ENCODE measurements around the gene NOXRED1. TPM values are rescaled to one million over a fixed set of nuclear protein-coding genes. Genes with fewer than 3 reads are reported as not detected.

The NOXRED1 gene, protein sequence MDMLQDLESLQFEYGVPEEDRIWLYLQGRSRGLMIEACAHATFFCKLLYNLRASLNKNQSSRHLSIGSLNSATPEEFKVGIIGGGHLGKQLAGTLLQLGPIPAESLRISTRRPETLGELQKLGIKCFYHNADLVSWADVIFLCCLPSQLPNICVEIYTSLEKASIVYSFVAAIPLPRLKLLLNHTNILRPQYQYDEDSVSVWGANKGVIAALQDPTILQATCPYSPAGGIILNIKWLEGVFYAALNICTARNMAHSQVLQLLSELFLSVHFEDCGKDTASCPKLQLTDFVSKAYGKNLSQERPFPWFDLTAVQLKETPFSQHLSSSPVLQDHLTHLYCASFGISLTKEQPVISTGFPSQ
- total RNA-seq, result under 1 TPM; 0.47 to 0.87 TPM

DNA sequence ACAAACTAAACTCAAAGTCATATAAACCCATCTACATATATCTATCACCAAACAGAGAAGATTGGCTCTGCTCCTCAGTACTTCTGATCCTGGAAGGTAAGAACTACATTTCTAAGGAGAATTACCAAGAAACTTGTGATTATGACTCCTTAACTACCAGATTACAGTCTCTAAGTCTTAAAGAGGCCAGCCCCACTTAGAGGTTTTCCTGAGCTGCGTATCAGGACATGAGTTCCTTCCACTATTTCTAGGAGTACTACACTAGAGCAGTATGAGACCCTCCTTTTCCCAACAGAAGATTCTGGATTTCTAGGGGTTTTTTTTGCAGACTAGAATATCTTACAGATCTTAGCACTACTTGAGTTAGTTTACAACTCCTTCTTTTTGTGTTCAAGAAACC is at the start of gene NOXRED1:
TSS of gene NOXRED1 (minus strand) at position 101 of the 400 bp plus-strand sequence. CDS start 634 bp downstream, outside the sequence.
- H3K36me3 Mint-ChIP-seq, result peaks cover 62 to 63% of the 10 kb centered on the region in 2 donors
- H3K9me3 Mint-ChIP-seq, result peaks cover 8 to 10% of the 10 kb centered on the region in 2 donors
- peak within 1 kb of the TSS in 1 of 2 donors; percentile 22 for H3K27ac Mint-ChIP-seq
- DNase-seq (ENCODE audit: low spot score in 2 of 2) (no peak), ATAC-seq (no peak)

DNA sequence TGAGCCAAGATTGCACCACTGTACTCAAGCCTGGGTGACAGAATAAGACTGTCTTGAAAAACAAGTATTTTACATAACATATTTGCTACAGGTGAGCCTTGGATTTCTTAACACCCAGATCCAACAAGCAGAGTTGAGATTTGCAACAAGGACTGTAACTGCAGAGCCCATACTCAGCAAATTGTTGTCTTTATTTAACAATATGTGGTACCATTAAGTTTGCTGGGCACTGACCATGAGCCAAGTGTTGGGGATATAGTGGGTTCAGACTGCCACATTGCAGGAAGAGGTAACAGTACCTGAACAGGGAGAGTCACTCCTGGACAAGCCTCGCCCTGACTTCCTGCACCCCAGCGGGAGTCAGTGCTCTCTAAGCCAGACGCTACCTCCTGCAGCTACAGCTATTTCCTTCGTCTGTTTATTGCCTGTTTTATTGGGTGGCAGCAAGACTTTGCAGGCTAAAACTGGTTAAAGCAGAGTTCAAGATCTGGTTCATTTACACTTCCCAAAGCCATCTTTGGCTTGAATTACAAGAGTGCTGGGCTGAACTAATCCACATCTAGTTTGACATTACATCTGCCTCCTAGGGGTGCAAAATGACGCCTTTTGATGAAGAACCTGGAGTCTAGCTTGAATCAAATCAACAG is 47.0 kb upstream of the NOXRED1 start:
- no peak for ATAC-seq
- Mint-ChIP-seq H3K9me3 (no peaks in the 10 kb centered on the region), H3K27ac (no peak overlapping the region), H3K36me3 (peaks cover 2 to 13% of the 10 kb centered on the region in 2 donors)
- no peak for DNase-seq (ENCODE audit: low spot score in 2 of 2)

DNA sequence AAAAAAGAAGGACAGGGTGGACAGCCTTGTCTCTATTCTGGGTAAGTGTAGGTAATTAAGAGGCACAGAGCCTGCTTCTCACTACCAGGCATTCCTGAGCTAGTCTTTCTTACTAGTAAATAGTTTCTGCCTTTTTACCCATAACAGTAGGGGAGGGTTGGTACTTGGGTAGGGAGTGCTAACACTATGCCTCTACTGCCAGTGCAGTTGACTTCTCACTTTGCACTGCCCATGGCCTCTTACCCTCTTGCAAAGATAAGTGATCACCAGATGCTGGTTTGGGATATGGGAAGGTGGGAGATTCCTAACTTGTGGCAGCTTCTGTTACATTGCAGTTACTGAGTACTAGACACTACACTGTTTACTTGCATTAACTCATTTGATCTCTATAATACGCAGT is 46.2 kb upstream of the NOXRED1 start:
- peaks cover 6 to 21% of the 10 kb centered on the region in 2 donors for H3K36me3 Mint-ChIP-seq
- DNase-seq (ENCODE audit: low spot score in 2 of 2), result no peak
- ATAC-seq, result no peak
- no peak overlapping the region for H3K27ac Mint-ChIP-seq
- no peaks in the 10 kb centered on the region for H3K9me3 Mint-ChIP-seq

DNA sequence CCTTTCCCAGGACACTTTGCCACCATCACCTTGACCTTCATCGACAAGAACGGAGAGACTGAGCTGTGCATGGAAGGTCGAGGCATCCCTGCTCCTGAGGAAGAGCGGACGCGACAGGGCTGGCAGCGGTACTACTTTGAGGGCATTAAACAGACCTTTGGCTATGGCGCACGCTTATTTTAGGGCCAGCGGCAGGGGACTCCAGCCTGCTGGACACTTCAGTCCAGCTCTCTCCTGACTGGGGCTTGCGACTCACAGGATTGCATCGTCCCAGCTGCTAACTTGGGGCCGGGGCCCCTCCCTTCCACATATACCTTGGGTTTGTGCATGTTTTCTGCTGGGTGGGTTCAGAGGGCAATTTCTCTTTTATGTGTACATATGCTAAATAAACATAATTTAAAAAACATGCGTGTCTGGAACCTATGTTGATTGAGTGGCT is 45.8 kb upstream of the NOXRED1 start:
- DNase-seq (ENCODE audit: low spot score in 2 of 2) (no peak), ATAC-seq (no peak)
- H3K9me3 Mint-ChIP-seq, result no peaks in the 10 kb centered on the region
- H3K27ac Mint-ChIP-seq, result no peak overlapping the region
- H3K36me3 Mint-ChIP-seq, result peaks cover 6 to 21% of the 10 kb centered on the region in 2 donors

DNA sequence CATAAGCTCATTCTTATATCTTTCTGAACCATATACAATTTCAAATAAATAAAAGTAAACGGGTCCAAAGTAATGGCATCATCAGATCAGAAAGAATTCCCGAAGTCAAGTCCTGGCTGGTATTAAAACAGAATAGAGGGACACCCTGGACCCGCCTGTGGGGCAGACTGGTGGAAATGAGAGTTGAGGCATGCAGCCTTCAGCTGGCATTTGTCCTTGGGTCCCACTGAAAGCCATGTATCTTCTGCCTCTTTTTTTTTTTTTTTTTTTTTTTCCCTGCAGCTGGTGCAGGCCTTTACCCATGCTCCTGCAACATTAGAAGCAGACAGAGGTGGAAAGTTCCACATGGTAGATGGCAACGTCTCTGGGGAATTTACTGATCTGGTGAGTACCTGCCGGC is 44.5 kb upstream of the NOXRED1 start:
- H3K9me3 Mint-ChIP-seq, result no peaks in the 10 kb centered on the region
- ATAC-seq, result no peak
- H3K36me3 Mint-ChIP-seq, result peaks cover 8 to 27% of the 10 kb centered on the region in 2 donors
- no peak overlapping the region for H3K27ac Mint-ChIP-seq
- DNase-seq (ENCODE audit: low spot score in 2 of 2), result no peak

DNA sequence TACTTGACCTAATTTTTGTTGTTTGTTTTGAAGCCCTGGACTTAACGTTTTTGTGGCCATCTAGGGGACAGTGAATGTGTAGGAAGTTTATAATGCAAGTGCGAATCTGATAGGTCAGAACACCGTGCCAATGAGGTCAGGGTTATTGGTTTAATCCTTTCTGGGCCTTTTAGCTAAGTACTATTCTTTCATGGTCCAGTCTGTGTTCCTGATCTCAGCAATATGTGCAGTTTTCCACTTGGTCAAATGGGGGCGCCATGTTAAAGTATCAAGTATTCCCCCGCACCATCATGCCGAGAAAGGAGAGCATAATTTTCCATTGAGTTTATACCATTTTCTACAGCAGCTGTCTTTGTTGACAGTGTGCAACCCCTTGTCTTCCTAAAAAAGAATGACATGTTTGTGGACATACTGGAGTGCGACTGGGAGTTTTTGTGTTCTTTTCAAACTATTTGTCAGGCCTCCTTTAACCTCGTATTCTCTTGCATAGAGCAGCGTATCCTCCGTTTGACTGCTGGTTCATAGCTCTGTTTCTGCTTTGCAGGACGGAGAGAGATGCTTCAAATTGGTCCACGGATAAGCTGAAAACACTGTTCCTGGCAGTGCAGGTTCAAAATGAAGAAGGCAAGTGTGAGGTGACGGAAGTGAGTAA is 35.9 kb upstream of the NOXRED1 start:
- DNase-seq (ENCODE audit: low spot score in 2 of 2) (peak in 1 of 2 donors; percentile 79), ATAC-seq (no peak)
- Mint-ChIP-seq H3K36me3 (peaks cover 49 to 52% of the 10 kb centered on the region in 2 donors), H3K27ac (peak overlapping the region; percentile 93 to 100), H3K9me3 (no peaks in the 10 kb centered on the region)

DNA sequence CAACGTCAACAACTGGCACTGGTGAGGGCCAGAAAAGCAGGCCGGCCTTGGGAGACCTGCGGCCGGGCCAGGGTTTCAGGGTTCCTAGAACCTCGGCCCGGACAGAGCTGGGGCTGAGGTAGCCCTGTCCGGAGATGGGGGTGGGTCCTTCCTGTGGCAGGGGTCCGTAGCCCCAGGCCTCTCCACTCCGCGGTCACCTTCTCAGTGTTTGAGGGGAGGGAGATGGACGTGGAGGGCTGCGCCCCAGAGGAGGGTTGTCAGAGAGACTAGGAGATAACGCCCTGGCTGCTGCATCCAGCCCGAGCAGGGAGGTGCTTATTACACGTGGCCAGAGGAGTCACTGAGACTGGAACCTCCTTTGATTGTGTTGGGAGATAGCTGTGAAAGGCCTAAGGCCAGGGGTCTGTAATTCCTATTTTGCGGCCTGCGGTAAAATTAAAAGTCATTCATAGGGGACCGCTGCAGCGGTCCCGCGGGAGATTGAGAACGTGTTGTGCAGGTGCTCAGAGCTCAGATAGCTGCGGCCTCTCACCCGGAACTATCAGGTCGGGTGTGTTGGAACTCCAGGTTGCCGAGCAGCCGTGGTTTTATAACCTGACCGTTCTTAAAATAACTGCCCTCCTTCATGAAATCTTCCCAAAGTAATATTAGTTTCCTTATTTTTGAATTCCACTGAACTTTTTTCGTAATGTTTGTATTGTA is 35.1 kb upstream of the NOXRED1 start:
- ATAC-seq (peak; percentile 21 to 30), DNase-seq (ENCODE audit: low spot score in 2 of 2) (peak in 1 of 2 donors; percentile 40)
- Mint-ChIP-seq H3K27ac (peak overlapping the region; percentile 93 to 100), H3K36me3 (peaks cover 46 to 53% of the 10 kb centered on the region in 2 donors), H3K9me3 (no peaks in the 10 kb centered on the region)

DNA sequence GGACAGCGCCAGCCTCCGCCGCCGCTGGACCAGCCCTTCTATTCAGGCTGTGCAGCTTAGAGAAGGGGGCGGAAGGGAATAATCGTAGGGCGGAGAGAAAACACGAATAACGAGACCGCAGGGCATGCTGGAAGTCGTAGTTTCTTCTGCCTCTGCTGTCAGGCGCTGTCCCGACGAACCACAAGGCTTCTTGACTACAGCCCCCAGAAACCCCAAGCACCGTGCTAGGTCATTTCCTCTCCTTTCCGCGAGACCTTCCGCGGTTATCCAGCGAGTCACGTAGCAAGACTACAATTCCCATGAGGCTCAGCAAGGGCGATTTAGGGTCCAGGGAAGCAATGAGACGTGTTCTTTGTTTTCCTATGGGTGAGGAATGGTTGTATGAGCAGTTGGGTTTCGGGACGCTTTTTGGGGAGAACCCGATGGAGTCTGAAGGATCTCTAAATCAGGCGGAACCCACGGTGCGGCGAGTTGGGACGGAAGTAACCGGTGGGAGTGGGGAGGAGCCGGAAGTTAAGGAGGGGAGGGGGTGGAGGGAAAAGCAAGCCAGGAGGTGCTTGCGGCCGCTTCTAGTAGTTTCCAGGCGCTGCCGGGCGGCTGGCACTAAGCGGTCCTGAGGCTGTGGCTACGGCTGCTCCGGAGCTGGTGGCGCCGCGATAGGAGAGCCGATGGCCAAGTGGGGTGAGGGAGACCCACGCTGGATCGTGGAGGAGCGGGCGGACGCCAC is 34.4 kb upstream of the NOXRED1 start, which contains the start of the genes AHSA1 and VIPAS39:
TSS of gene AHSA1 (plus strand) at position 572 of the 727 bp plus-strand sequence. CDS start at position 669, 97 bp downstream.
TSS of gene VIPAS39 (minus strand) at position 80 of the 727 bp plus-strand sequence. CDS start 3,499 bp downstream, outside the sequence.
- peak; percentile 85 to 95 for DNase-seq (ENCODE audit: low spot score in 2 of 2)
- Mint-ChIP-seq H3K27ac (peak within 1 kb of the TSS; percentile 93 to 100), H3K36me3 (peaks cover 49 to 54% of the 10 kb centered on the region in 2 donors), H3K9me3 (no peaks in the 10 kb centered on the region)
- ATAC-seq, result peak; percentile 96

DNA sequence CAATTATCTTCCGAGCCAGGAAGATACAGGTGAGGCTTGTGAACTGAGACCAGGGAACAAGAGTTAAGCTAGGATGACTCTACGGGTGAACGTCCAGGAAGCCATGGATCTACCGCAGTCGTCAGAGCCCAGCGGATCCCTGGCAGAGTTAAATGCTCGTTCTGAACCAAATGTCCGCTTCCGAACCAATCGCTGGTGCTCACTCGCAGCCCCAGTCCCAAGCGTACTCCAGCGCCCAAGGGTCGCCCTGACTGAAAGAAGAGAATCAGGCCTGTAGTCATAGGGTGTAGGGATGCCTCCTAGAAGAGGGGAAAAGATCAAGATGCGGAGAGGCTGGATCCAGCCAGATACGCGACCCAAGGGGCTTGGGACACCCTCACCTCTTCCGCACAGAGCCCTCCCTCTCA is 33.8 kb upstream of the NOXRED1 start:
- peaks cover 46 to 50% of the 10 kb centered on the region in 2 donors for H3K36me3 Mint-ChIP-seq
- DNase-seq (ENCODE audit: low spot score in 2 of 2) (no peak), ATAC-seq (peak in 1 of 2 donors; percentile 7)
- H3K9me3 Mint-ChIP-seq, result no peaks in the 10 kb centered on the region
- peak overlapping the region; percentile 93 to 100 for H3K27ac Mint-ChIP-seq

DNA sequence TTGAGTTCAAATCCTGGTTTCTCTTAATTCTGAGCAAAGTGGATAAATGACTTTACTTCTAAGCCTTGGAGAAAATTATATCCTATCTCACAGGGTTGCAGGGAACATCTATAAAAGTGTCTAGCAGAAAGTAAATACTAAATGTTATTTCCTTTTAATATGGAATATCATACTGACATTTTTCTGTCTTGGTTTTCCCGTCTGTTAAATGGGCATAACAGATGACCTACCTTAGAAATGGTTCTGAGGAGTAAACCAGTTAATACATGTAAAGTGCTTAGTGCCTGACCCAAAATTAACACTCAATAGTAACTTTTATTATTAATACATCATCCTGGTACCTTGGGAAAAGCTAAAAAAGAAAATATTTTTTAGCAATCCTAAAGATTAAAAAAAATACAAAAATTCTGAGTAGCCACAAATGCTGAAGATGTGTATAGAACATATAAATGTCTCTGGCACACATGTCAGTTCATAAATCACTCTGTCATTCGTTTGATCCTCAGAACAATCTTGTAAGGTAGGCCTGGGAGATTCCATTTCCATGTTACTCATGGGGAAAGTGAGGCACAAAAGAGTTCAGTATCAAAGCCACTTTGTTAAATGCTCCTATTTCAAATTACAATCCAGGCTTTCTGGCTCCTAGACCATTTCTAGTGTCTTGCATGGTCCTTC is 32.8 kb upstream of the NOXRED1 start:
- DNase-seq (ENCODE audit: low spot score in 2 of 2) (no peak), ATAC-seq (no peak)
- H3K27ac Mint-ChIP-seq, result peak overlapping the region in 1 of 2 donors; percentile 93
- peaks cover 46 to 50% of the 10 kb centered on the region in 2 donors for H3K36me3 Mint-ChIP-seq
- no peaks in the 10 kb centered on the region for H3K9me3 Mint-ChIP-seq

DNA sequence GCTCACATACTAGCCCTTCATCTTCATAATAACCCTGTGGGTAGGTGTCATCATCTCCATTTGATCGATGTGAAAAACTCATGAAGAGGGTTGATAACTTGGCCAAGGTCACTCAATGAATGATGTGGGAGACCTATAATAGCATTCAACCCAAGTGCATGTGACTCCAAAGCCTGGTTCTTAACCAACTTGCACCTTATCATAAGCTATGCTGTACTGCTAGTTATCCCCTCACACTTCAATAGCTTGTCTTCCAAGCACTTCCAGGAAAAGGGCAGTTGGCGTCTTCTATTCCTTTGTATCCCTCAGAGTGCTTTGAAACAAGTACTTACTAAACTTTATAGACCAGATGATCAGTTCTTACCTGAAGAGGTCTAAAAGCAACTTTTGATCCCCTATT is 18.9 kb upstream of the NOXRED1 start:
- Mint-ChIP-seq H3K9me3 (no peaks in the 10 kb centered on the region), H3K27ac (no peak overlapping the region), H3K36me3 (peaks cover 0 to 16% of the 10 kb centered on the region in 2 donors)
- DNase-seq (ENCODE audit: low spot score in 2 of 2) (no peak), ATAC-seq (no peak)

DNA sequence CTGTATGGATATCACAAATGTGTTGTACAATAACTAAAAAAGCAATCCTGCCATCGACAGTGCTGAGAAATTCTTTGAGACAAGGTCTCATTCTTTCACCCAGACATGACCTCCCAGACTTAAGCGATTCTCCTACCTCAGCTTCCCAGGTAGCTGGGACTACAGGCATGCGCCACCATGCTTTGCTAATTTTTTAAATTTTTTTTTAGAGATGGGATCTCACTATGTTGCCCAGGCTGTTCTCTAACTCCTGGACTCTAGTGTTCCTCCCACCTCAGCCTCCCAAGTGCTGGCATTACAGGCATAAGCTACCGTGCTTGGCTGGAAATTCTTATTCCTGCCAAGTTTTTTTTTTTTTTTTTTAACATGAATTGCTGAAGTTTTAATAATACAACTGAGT is 16.5 kb upstream of the NOXRED1 start:
- ATAC-seq (no peak), DNase-seq (ENCODE audit: low spot score in 2 of 2) (no peak)
- no peak overlapping the region for H3K27ac Mint-ChIP-seq
- H3K9me3 Mint-ChIP-seq, result no peaks in the 10 kb centered on the region
- H3K36me3 Mint-ChIP-seq, result peaks cover 0 to 28% of the 10 kb centered on the region in 2 donors

DNA sequence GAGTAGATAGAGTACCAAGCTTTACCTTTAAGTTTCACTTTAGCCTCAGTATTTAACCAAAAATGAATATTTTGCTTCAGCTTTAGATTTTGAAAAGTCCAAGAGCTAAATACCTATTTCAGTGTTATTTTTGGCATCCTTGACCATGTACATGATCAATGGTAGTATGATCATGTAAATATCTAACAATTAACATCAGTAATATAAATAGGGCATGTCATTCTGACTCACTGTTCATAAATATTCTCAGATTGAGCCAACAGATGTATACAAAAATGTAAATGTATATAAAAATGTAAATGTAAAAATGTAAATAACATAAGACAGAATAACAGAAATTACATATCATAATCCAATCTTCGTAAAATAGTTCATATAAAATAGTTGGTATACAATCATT is 15.3 kb upstream of the NOXRED1 start:
- Mint-ChIP-seq H3K9me3 (no peaks in the 10 kb centered on the region), H3K27ac (no peak overlapping the region), H3K36me3 (peaks cover 0 to 29% of the 10 kb centered on the region in 2 donors)
- DNase-seq (ENCODE audit: low spot score in 2 of 2) (no peak), ATAC-seq (no peak)

DNA sequence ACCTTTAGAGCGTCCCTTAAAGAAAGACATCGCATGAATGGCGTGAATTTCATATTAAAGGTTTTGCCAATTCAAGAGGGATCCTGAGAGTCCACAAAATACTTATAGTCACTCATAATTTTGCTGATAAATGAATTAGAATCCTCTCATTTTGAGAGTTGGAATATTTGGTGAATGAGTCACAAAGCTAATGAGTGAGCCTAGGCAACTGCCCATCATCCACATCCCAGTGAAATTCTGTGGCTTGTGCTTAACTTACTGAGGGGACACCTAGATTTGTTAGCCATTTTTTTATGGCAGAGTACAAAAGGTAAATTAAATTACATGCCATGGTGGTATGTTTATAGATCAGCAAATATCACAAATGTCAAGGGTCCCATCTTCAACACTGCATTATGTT is 12.7 kb upstream of the NOXRED1 start:
- peaks cover 0 to 13% of the 10 kb centered on the region in 2 donors for H3K36me3 Mint-ChIP-seq
- no peaks in the 10 kb centered on the region for H3K9me3 Mint-ChIP-seq
- DNase-seq (ENCODE audit: low spot score in 2 of 2), result no peak
- ATAC-seq, result no peak
- H3K27ac Mint-ChIP-seq, result no peak overlapping the region

DNA sequence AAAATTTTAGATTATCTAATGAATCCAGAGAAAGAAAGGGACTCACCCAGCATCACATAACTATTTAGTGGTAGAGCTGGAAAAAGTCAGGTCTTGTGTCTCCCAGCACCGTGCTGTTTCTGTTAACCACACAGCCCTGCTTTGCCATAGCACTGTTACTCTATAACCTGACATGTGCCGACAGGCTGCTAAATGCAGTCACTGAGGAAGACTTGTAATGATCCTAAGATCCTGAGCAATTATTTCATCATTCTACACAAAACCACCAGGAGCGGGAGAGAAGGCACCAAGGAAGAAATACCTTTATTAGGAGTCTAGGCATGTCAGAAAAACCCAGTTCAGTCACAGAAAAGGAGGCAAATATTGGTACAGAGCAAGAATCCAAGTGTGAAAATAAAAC is 3.1 kb upstream of the NOXRED1 start:
- no peak for ATAC-seq

More for the DNA sequence above, 3.1 kb upstream of the NOXRED1 start:
- Mint-ChIP-seq H3K36me3 (peaks cover 61% of the 10 kb centered on the region in 2 donors), H3K9me3 (peaks cover 0 to 3% of the 10 kb centered on the region in 2 donors), H3K27ac (no peak overlapping the region)
- DNase-seq (ENCODE audit: low spot score in 2 of 2), result no peak
